ENCODE measurements around the gene DRC1. TPM values are rescaled to one million over a fixed set of nuclear protein-coding genes. Genes with fewer than 3 reads are reported as not detected.

DRC1 gene
- total RNA-seq, 1 experiment from 2014 or later = not detected

- Histone ChIP-seq H3K79me2 (ENCODE audit: insufficient read depth, low read length) (no peaks in the 10 kb centered on the region), H3K9me3 (ENCODE audit: control insufficient read depth, low read depth, low read length) (no peaks in the 10 kb centered on the region), H2BK5ac (ENCODE audit: insufficient read length, low read length) (no peak overlapping the region), H4K91ac (ENCODE audit: insufficient read length, low read depth, low read length) (peak overlapping the region; percentile 16), H3K23ac (ENCODE audit: insufficient read length, low read depth, low read length) (no peak overlapping the region), H3K4ac (ENCODE audit: low read depth, low read length) (peak overlapping the region; percentile 33; the same call in 1 of the 2 replicates), H4K5ac (ENCODE audit: insufficient read length, low read depth, low read length) (no peak overlapping the region), H3K9ac (ENCODE audit: extremely low read depth, insufficient read length, low read length) (no peak overlapping the region), H3K79me1 (ENCODE audit: insufficient read depth, low read depth, low read length, poor library complexity, severe bottlenecking) (no peaks in the 10 kb centered on the region), H2BK20ac (ENCODE audit: low read depth, low read length, poor library complexity, severe bottlenecking) (no peak overlapping the region), H3T11ph (ENCODE audit: low read length) (no peak overlapping the region), H3K18ac (ENCODE audit: insufficient read length, low read depth, low read length) (peak overlapping the region; percentile 64), H4K20me1 (ENCODE audit: control insufficient read depth, insufficient read depth, insufficient read length) (no peaks in the 10 kb centered on the region), H4K8ac (replicated peaks; ENCODE audit: insufficient read length, low read depth, low read length) (no peak overlapping the region), H3K56ac (ENCODE audit: insufficient read length, low read depth, low read length) (no peak overlapping the region), H3K23me2 (ENCODE audit: insufficient read length, low read depth, low read length, poor library complexity, severe bottlenecking) (no peaks in the 10 kb centered on the region), H3K27ac (ENCODE audit: insufficient read length, low read depth, low read length) (no peak overlapping the region), H3K14ac (ENCODE audit: insufficient read depth, low read length) (peak overlapping the region; percentile 46; the same call in 1 of the 2 replicates), H2BK15ac (ENCODE audit: low read depth, low read length) (no peak overlapping the region), H3K4me2 (ENCODE audit: insufficient read depth, insufficient read length, low read length) (no peak overlapping the region), H3K4me1 (ENCODE audit: insufficient read depth, low read length) (no peaks in the 10 kb centered on the region), H3K27me3 (ENCODE audit: insufficient read depth, low read length) (no peaks in the 10 kb centered on the region), H2AK5ac (ENCODE audit: insufficient read length, low read length) (no peak overlapping the region), H2BK120ac (ENCODE audit: low read depth, low read length, poor library complexity, severe bottlenecking) (no peak overlapping the region), H2AFZ (ENCODE audit: low read length) (no peak overlapping the region), H2BK12ac (ENCODE audit: insufficient read length, low read depth, low read length) (no peak overlapping the region)
- H3K9me3 Mint-ChIP-seq = no peaks in the 10 kb centered on the region
- H3K27me3 Mint-ChIP-seq (ENCODE audit: low read depth) = no peaks in the 10 kb centered on the region; the same call in 1 of the 2 replicates
- DNase-seq = peak; percentile 77
- peak overlapping the region in 2 of 3 experiments; percentile 64 to 88; a peak in 4 of 7 replicates for H3K27ac Mint-ChIP-seq
- H3K4me3 Mint-ChIP-seq = peak overlapping the region in 1 of 2 experiments; percentile 15; a peak in 1 of 5 replicates
- H3K4me1 Mint-ChIP-seq = peaks cover 45 to 65% of the 10 kb centered on the region in 2 experiments
- TF ChIP-seq, protein P1, sequence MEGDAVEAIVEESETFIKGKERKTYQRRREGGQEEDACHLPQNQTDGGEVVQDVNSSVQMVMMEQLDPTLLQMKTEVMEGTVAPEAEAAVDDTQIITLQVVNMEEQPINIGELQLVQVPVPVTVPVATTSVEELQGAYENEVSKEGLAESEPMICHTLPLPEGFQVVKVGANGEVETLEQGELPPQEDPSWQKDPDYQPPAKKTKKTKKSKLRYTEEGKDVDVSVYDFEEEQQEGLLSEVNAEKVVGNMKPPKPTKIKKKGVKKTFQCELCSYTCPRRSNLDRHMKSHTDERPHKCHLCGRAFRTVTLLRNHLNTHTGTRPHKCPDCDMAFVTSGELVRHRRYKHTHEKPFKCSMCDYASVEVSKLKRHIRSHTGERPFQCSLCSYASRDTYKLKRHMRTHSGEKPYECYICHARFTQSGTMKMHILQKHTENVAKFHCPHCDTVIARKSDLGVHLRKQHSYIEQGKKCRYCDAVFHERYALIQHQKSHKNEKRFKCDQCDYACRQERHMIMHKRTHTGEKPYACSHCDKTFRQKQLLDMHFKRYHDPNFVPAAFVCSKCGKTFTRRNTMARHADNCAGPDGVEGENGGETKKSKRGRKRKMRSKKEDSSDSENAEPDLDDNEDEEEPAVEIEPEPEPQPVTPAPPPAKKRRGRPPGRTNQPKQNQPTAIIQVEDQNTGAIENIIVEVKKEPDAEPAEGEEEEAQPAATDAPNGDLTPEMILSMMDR (conservative IDR thresholded peaks at IDR 0.05) = peak; percentile 77
- no CpG with 5 or more reads among the region's 14 CpGs for WGBS (ENCODE audit: extremely low coverage, insufficient read length, low lambda C conversion rate)
- H3K36me3 Mint-ChIP-seq (ENCODE audit: insufficient read depth in 1 of 3, low read depth in 3 of 3) = no peaks in the 10 kb centered on the region
These were observed 61.0 kb downstream of the DRC1 start for GRCh38 chr2:26462511-26463243.
